ENCODE results near the gene KPTN.
A peak's percentile ranks its signal among the peaks of the same experiment; 100 is the strongest.

KPTN gene

DNA sequence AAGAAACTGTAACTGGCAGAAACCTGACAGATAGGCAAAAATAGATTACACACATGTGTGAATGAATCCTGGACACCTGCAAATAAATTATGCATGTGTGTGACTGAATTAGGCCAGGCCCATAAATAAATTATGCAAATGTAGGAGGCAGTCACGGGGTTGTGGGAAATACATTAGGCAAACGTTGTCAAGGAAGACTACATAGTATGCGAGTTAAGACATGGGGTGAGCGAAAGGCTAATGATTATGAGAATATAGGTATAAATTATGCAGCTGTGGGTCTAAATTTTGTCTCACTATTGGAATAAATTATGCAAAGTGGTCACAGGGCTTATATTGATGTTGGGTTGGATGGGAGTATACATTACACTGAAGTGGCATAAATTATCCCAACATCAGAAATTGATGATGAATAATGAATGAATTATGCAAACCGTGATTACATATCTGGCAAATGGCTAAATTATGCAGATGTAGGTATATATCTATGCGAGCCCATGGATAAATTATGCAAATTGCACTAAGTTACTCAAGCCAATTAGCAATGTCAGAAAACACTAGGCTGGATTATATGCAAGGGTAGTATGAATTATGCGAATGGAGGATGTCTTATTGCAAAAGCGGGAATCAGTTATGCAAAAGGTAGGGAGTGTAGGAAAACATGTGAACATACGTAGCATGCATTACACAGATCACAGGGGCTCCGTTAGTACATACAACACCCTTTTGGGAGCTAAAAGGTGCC is 19.2 kb downstream of the KPTN start:
- no peak for DNase-seq

GRCh38 chr19:47461876-47462275 is 22.1 kb downstream of the KPTN start:
- no peak for DNase-seq

GRCh38 chr19:47459477-47459876 is 24.5 kb downstream of the KPTN start:
- no peak for DNase-seq

DNA sequence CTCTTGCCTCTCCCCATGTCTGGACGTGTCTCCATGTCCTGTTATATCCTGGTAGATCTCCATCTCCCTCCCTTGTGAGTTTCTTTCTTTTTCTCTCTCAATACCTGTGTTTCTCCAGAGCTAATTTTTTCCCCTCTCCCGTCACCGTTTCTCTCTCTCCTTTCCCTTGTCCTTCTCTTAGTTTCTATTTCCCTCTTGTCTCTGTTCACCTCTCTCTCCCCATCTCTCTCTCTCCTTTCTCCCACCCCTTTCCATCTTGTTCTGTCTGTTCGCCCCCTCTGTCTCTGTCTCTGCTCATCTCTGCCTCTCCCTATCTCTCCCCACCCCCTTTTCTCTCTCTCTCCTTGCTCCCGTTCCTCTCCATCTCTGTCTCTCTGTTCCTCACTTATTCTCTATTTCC is 25.3 kb downstream of the KPTN start:
- no peak for DNase-seq

DNA sequence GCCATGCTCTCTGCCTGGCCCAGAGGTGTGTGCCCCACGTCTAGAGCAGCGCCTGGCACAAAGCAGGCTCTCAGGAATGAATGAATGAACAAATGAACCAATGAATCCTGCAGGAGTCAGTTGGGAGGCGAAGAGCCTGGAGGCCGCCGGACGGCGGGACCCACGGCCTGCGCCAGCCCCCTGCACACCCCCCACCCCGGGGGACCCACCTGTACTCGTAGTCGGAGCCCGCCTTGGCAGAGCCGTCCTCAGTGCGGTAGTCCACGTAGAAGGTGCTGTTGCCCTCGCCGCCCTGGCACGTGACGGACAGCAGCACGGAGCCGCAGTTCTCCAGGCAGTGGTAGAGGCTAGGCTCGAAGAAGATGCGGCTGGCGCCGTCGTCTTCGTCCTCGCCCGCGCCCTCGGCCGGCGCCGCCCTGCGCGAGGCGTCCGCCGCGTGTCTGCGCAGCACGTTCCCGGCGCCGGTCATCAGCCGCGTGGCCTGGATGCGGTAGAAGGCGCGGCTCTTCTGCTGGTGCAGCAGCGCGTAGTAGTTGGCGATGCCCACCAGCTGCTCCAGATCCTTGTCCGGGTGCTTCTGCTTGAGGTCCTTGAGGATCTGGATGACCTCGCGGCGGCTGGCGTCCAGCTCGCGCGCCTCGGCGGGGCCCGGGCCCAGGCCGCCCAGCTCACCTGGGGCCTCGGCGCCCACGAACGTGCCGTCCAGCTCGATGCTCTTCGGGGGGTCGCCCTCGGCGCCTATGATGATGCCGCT is 27.1 kb downstream of the KPTN start:
- no peak for DNase-seq

DNA sequence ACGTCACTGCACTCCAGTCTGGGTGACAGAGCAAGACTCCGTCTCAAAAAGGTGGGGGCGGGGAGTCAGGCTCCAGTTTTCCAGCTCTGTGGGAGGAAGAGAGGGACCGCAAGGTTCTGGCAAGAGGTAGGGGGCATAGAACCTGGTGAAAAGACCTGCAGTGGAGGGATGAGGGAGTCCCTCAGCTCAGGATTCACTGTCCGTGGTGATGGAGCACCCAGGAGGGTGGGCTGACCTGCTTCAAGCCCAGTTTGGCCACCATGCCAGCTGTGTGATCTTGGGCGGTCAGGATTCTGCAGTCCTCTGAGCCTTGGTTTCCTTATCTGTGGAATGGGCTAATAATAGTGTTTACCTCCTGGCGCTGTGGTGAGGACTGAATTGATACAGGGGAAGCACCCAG is 33.5 kb downstream of the KPTN start:
- DNase-seq, result no peak

- no peak for DNase-seq
Observed at GRCh38 chr19:47448360-47448727, 35.7 kb downstream of the KPTN start.

DNA sequence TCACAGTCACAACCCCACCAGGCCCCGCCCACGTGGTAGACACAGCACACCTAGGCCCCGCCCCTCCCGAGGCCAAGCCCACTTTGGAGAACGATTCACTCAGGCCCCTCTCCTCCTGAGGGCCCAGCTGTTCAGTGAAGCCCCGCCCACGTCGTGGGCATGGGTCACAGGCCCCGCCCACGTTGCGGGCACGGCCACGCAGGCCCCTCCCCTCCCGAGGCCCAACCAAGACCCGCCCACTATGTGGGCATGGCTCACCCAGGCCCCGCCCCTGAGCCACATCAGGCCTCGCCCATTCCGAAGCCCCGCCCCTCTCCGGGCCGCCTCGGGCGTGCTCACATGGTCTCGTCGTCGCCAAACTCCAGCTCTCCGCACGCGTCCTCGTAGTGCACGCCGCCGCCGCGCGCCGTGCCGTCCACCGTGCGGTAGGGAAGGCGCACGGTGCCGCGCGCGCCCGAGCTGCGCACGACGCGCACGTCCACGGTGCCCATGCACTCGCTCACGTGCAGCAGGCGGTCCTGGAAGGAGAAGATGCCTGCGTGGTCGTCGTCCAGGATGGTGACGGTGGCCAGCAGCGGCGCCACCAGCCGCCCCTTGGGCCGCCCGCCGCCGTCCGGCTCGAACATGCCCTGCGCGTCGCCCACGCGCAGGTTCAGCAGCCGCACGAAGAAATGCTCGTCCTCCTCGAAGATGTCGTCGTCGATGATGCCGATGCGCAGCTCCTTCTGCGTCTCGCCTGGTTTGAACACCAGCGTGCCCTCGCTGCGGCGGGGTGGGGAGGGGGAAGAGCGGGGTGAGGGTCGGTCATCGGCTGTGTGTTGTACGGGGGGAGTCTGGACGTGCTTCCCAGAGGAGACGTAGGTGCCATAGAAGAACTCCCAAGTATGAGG is 36.3 kb downstream of the KPTN start:
- no peak for DNase-seq

DNA sequence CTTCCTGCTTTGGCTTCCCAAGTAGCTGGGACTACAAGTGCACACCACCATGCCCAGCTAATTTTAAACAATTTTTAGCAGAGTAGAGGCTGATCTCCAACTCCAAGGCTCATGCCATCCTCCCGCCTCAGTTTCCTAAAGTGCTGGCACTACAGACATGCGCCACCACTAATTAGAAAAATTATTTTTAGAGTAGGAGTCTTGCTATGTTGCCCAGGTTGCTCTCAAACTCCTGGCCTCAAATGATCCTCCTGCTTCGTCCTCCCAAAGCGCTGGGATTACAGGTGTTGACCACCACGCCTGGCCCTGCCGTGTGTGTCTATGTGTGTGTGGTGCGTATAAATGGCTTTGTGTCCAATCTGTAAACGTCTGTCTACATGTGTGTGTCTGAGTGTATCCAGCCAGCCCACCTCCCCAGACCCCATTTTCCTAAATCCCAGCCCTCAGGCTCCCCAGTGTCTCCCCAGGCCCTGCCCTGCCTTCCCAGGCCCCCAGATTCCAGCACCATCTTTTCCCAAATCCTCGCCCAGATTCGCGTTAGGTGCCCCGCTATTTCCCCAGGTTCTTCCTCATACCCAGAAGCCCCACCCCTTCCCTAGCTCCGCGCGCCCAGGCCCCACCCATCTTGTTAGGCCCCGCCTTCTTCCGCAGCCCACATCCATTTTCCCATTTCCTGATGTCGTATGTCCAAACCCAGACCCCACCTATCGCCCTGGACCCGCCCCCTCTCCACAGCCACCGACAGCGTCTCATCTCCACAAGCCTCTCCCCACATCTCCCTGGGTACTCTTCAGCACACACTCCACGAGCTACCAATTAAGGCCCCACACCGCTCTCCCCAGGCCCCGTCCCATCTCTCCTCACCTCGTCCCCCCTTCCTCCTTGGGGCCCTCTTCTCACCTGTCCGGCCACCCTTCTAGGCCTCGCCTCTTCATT is 37.2 kb downstream of the KPTN start:
- peak; percentile 25 for DNase-seq

DNA sequence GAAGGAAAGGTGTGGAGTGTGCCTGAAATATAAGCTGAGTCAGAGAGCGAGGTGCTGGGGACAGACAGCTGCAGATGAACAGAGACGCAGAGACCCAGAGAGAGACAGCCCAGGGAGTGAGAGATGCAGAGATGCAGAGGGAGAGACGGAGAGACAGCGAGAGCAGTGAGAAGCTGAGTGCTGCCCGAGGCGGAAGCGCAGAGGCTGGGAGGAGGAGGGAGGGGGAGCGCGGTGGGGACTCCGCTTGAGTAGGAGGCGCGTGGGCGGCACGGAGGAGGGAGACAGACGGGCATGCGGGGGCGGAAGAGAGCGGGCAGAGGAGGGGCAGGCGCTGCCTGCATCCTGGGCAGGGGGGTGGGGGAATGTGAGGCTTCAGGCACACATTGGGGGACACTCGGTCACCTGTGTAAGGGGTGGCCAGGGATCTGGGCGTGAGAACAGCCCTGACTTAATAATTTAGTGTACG is 38.0 kb downstream of the KPTN start:
- DNase-seq, result peak; percentile 16

DNA sequence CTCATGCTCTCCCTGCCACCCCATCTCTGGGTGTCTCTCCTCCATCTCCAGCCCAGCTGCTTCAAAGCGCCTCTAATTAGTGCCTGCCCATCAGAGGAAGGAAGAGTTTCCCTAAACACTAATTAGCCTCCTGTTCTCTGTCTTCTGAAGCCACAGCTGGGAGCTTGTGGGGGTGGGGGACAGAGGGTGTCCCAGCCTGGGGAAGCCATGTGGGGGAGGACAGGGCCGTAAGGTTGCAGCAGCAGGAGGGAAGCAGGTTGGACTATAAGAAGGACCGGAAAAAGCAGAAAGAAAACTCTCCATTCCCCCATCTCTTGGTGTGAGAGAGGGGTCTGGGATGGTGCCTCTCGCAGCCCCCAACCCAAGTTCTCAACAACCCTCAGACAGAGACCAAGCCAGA is 38.5 kb downstream of the KPTN start:
- DNase-seq, result no peak

DNA sequence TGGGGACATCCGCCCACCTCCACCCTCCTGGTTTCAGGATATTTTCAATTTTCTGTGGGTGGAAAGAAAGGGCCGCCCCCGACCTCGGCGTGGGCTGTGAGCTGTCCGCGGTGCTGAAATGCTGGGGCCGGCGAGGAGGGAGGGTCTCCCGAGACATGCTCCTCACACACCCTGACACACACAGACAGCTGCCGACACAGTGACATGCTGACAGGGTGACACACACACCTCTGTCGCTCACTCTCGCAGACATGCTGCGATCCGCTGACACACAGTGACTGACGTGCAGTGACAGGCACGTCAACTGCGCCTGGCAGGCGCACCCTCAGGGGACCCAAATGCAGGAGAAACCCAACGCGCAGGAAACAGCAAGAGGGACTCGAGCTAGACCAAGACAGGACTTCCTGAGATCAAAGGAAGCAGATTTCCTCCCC is 39.6 kb downstream of the KPTN start:
- no peak for DNase-seq

GRCh38 chr19:47443331-47443730 is 40.7 kb downstream of the KPTN start:
- DNase-seq, result no peak

DNA sequence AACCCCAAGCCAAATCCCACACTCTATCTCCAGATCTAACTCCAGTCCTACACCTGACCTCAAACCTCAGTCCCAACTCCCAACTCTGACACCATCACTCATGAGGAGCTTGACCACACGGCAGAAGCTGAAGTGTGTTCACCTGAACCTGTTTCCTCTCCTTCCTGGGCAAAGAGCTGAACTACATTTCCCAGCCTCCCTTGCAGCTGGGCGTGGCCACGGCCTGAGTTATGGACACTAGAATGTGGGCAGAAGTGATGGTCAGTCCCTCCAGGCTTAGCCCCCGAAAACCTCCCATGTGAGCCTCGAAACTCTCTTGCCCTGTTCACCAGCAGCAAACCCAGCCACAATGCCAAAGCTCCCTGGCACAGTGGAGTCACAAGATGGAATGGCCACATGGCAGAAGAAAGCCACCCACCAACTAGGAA is 45.2 kb downstream of the KPTN start:
- DNase-seq, result no peak

- no peak for DNase-seq
Observed at GRCh38 chr19:47437500-47437899, 46.5 kb downstream of the KPTN start.

GRCh38 chr19:47436712-47437401 is 47.2 kb downstream of the KPTN start:
- peak; percentile 77 for DNase-seq

DNA sequence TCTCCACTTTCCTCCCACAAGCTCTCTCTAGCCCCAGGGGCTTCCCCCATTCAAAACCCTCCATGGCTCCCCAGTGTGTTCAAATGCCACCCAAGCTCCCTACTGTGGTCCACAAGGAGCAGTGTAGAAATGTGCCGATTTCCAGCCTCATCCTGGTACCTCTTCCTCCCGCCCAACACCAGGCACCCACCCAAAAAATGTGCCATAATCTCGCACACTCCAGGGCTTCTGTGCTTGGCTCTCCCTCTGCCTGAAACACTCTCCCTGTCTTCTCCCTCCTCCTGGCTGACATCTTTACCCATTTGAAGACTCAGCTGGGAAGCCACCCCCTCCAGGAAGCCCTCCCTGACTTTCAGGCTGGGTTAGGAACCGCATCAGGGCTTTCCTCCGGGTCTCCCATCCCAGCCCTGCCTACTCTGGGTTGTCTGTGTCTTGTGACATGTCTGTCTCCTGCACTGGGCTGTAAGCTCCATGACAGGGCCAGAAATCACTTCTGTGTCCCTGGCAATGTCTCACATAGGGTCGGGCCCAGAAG is 48.1 kb downstream of the KPTN start:
- no peak for DNase-seq

DNA sequence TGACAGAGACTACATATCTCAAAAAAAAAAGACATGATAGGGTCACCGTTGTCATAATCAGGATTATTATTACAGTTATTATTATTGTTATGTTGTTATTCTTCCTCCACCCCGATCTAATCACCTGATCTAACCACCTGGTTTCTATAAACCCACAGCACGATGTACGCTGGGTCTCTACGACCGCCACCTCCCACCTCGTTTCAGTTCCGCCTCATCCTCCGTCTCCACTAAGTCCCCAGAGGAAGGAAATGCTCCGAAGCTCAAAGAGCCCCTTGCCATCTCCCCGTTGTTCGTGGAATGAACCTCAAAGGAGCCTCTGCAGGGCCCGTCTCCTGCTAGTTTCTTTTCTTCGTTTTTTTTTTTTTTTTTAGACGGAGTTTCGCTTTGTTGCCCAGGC is 48.8 kb downstream of the KPTN start:
- DNase-seq, result no peak

DNA sequence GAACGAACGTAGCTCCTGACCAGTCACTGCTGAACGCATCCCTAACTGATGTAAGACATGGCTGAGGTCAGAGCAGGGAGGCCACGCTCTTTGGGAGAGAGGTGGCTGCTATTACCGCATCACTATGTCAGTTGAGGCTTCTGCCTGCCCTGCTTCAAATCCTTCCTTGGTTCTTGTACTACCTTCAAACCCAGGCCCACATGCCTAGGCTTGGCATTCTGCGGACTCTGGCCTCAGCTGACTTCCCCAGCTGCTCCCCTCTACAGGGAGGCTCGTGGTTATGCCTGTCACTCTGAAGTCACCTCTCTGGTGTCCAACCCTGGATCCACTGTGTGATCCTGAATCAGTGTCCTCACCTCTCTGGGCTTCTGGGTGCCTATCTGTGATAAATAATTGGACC is 49.9 kb downstream of the KPTN start:
- DNase-seq, result no peak

GRCh38 chr19:47433121-47433520 is 50.9 kb downstream of the KPTN start:
- DNase-seq, result no peak

DNA sequence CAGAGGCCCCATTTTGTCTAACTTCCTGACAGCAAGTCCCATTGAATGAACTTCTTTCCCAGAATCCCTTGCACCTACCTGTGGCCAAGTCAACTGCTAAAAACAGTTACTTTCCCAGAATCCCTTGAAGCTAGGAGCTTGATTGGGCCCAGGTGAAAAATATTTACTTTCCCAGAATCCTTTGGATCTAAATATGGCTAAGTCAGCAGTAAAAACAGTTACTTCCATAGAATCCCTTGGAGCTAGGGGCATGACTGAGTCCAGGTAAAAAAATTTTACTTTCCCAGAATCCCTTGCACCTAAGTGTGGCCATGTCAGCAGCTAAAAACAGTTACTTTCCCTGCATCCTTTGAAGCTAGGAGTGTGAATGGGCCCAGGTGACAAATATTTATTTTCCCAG is 51.5 kb downstream of the KPTN start:
- no peak for DNase-seq
